ENCODE data around the gene SEMA6A.

The SEMA6A gene

GRCh38 chr5:116613445-116613844, 38.8 kb upstream of the SEMA6A start:
- DNase-seq (ENCODE audit: low spot score), result no peak
- in situ Hi-C loops (cut with MboI; ENCODE audit: low pct_unique_long_range_greater_than_20kb, low sequenced_read_pairs, unreplicated experiment), result no loop called here
- no peak for TF ChIP-seq CTCF (IDR thresholded peaks at IDR 0.05; ENCODE audit: extremely low read depth, insufficient read depth, missing control alignments)

GRCh38 chr5:116612431-116612830, 37.8 kb upstream of the SEMA6A start:
- TF ChIP-seq CTCF (IDR thresholded peaks at IDR 0.05; ENCODE audit: extremely low read depth, insufficient read depth, missing control alignments), result no peak
- no peak for DNase-seq (ENCODE audit: low spot score)
- in situ Hi-C loops (cut with MboI; ENCODE audit: low pct_unique_long_range_greater_than_20kb, low sequenced_read_pairs, unreplicated experiment), result no loop called here

- in situ Hi-C loops (cut with MboI; ENCODE audit: low pct_unique_long_range_greater_than_20kb, low sequenced_read_pairs, unreplicated experiment), result no loop called here
- no peak for TF ChIP-seq CTCF (IDR thresholded peaks at IDR 0.05; ENCODE audit: extremely low read depth, insufficient read depth, missing control alignments)
- no peak for DNase-seq (ENCODE audit: low spot score)
These were observed 30.9 kb upstream of the SEMA6A start for GRCh38 chr5:116605310-116606070.

- TF ChIP-seq CTCF (IDR thresholded peaks at IDR 0.05; ENCODE audit: extremely low read depth, insufficient read depth, missing control alignments), result no peak
- no peak for DNase-seq (ENCODE audit: low spot score)
- in situ Hi-C loops (cut with MboI; ENCODE audit: low pct_unique_long_range_greater_than_20kb, low sequenced_read_pairs, unreplicated experiment), result no loop called here
These were observed 30.2 kb upstream of the SEMA6A start for GRCh38 chr5:116604805-116605204.

- no peak for DNase-seq (ENCODE audit: low spot score)
- TF ChIP-seq CTCF (IDR thresholded peaks at IDR 0.05; ENCODE audit: extremely low read depth, insufficient read depth, missing control alignments), result no peak
- in situ Hi-C loops (cut with MboI; ENCODE audit: low pct_unique_long_range_greater_than_20kb, low sequenced_read_pairs, unreplicated experiment), result no loop called here
These were observed 26.3 kb upstream of the SEMA6A start for GRCh38 chr5:116600876-116601275.

GRCh38 chr5:116598911-116599310, 24.3 kb upstream of the SEMA6A start:
- TF ChIP-seq CTCF (IDR thresholded peaks at IDR 0.05; ENCODE audit: extremely low read depth, insufficient read depth, missing control alignments), result no peak
- in situ Hi-C loops (cut with MboI; ENCODE audit: low pct_unique_long_range_greater_than_20kb, low sequenced_read_pairs, unreplicated experiment), result no loop called here
- DNase-seq (ENCODE audit: low spot score), result no peak

All from GM13977 (cell line).